Kidney glomerular epithelial cell (primary cell): ENCODE results near the gene TDP1.

Experiments used
- DNase-seq: peaks from one replicate; lab custom pipeline; 2025; lab: John Stamatoyannopoulos, UW

Gene TDP1

DNA sequence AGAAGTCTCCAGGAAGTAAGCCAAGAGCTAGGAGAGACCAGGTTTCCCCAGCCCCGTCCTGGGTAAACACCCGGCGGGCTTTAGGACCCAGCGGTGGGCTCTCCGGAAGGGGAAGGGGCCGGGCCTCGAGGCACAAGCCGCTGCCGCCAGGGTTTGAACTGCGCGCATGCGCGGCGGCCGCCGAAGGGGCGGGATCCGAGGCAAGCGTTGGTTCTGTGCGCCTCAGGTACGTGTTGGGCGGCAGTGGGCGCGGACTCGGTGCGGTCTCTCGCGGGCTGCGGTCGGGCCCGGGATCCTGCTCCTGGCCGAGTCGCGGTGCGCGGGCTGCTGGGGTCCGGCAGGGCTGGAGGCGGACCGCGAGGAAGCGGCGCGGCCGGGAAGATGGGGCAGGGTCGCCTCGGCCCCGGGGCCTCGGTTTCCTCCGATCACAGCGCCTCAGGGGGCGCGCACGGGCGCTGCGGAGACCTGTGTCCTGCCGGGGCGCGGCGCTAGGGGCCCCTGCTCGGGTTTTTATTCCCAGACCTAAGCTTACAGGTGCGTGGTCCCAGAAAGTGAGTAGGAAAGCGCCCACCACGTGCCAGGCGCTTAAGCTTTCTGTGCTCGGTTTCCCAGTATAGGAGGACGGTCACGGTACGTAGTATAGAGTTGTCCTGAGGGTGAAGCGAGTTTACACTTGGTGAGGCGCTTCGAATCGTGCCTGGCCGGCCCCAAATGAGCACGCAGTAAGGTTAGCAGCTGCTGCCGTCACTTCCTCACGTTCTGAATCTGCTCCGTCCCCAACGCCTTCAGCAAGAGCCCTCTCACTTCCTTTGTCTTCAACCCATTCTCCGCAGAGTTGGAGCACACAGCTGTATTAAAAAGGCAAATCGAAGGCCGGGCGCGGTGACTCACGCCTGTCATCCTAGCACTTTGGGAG is at the start of gene TDP1:
TDP1 (plus strand) TSS at position 183 of the 916 bp plus-strand sequence. CDS start 7,188 bp downstream, outside the sequence.
- DNase-seq: peak; percentile 94

DNA sequence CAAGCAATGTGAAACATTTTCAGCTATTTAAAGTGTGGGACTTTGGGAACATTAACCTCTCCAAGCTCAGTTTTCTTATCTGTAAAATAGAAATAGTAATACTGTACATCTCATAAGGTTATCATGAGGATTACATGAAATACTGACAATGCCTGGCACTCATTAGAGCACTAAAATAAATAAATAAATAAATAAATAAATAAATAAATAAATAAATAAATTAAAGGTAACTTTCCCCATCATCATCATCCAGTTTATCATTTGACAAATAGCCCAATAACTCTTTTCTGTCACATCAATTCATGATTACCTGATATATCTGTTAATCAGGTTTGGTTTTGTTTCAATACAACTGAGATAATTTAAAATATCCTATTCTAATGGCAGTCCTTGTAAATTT is 49.7 kb upstream of the TDP1 start:
- DNase-seq: no peak

DNA sequence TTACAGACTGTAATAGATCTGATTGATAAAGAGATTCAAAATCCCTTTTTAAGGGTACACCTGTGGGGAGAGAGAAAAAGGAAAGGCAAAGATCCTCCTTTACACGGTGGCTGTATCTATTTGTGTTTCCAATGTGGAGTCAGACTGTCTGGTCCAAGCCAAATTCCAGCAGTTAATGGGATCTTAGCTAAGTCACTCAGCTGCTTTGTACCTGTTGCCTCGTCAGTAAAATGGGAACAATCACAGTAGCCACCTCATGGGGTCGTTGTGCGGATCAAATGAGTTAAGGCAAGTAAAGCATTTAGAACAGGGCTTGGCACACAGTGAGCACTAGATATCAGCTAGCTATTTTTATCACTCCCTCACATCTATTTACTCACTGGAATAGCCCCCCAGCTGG is 48.1 kb upstream of the TDP1 start:
- no peak for DNase-seq

DNA sequence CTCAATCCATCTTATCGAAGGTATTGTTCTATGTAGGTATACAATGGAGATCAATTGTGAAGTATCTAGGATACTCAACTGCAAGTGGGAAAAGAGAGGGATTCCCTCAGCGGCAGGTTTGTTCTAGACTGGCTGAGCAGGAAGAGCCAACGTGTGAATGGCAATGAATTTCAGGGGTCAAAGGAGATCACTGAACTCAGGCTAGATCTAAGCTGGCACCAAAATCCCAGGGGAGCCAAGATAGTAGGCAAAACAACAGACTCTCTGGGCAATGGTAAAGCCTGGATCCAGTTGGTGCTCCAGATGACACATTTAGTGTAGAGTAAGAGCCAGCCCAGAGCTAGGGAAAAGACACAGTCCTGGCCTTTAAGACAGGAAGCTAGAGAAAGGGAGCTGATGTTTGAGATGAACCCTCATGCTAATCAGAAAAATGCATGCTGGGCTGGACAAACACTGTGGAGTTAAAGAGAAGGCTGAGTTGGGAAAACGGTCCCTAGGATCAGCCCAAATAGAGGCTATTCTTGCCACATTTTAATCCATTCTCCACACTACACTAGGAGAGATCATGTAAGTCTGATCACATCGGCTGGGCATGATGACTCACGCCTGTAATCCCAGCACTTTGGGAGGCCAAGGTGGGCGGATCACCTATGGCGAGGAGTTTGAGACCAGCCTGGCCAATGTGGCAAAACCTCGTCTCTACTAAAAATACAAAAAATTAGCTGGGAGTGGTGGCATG is 46.8 kb upstream of the TDP1 start:
- no peak for DNase-seq

DNA sequence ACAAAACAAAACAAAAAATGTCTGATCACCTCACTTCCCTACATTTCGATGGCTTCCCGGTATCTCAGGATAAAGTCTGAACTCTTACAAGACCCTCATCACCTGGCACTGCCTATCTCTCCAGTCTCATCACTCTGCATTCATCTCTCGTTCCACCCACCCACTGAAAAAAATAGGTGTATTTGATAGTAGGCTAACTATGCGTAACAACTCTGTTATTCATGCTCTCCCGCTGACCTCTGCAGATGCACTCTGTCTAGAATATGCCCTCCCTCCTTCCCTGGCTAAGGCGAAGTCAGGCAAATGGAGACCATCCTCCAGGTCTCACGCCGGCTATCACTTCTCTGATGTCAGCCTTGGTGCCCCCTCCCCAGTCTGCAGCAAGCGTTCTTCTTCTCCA is 46.1 kb upstream of the TDP1 start:
- DNase-seq: no peak

DNA sequence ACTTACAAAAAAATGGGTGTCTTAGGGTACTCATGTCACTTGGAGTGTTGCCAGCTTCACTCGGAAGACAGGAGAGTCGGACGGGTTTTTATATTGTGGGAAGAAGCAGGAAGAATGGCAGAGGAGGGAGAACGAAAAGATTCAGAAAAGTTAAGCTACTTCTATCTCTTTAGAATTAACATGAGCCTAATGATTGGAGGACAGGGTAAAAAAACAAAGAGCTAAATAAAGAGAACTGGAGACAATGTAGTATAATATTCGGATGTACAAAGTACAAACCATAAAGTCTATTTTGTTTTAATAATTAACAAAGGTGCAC is 45.1 kb upstream of the TDP1 start:
- DNase-seq: no peak

DNA sequence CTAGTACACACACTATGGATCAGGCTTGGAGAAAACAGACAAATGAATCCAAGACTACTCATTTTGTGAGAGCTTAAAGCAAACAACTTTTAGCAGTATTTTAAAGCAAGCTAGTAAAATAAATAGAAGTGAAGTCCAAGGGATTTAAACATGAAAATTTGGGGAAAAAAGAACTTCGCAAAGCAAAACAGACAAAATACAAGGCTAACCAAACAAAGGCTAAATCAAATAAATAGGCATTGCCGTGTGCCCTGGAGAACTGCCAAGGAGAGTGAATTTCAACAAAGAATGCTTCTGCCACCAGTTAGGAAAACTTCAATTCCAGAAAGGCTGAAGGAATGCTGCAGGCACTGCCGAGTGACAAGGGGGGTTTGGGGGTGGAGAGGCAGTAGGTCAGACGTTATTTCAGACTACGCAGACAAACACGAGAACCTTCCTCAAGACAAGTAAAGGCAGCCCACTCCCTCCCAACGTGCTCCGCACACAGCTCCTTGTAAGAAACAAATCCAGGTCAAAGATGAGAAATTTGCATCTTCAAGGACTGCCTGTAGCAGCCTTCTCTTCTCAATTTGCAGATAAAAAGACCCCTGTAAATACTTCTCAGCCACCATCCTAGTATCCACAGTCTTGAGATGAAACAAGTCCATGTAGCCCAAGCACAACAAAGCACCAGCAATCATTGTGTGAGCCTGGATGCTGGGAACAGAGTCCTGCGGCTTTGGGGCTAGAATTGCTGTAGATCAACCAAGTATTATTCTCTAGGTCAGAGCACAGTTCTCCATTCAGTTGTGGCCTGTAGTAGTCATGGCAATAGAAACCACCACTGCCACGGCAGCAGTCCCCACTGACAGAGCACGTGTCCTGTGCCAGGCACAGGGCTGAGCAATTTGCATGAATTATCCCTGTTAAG is 44.5 kb upstream of the TDP1 start:
- DNase-seq: peak; percentile 47

DNA sequence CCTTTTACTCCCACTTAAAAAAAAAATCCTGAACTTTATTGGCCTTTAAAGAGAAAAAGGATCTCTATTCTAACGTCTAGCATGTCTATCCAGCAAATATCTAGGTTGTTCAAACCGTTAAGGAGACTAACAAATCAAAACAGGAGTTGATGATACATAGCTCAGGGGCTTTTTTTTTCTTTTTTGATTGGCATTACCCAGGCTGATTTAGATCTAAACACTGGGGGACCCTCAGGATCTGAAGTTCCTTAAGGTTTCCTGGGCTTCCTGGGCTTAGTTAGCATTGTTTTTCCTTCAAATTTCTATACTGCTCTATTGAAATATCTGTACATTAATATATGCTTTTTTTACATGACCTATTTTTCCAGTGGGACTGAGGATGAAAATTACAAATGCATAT is 43.5 kb upstream of the TDP1 start:
- DNase-seq: no peak

DNA sequence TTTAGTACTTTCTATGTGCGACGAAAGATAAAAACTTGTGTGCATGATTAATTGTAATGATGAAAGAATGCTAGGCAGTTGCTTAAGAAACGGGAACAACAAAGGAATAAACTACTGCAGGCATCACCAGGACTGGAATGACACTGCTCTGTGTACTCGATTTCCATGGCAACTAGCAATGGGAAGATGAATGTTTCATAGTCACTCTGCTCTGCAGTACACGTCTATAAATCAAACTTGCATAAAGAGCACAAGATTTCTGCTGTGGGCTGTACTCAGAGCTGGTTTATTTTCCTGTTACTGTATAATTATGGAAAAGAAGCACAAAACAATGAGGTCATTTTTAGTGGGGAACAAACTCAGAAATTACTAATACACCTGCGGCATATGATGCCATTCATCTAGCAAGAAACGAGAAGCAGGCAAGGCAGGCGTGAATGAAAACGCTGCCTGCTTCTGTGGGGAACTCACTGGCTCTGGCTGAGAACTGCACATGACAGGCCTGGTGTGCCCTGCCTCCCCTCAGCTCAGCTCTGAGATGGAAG is 43.0 kb upstream of the TDP1 start:
- DNase-seq: peak; percentile 95

DNA sequence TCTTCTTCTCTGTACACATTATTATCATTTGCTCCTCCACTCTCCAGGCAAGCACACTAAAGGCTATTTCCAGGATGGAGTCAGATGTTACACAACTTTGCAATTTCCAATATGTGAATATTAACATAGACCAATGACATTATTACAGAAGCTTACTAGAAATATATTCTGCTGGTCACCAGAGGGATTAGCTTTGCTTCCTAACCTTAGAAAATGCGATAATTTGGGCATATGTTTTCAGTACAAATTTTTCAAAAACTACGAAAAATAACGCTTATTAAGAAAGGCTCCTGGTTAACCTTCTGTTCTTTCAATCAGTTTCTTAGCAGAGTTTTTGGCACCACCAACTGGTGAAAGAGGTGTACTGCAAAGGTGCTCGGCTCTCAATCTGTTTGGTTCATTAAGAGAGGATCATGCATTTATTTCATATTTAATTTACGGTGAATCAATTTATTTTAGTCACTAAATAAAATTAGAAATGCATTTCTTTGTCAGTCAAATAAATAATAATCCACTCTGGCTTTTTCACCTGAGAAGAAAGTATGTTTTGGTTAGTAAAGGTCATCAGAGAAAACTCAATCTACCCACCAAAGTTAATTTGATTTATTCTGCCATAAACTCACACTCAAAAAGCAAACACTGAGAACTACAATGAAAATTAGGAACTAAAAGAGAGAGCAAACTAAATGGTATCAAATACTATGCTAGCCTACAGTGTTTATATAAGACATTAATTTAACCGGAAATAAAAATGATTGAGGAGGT is 40.4 kb upstream of the TDP1 start:
- DNase-seq: peak; percentile 73

DNA sequence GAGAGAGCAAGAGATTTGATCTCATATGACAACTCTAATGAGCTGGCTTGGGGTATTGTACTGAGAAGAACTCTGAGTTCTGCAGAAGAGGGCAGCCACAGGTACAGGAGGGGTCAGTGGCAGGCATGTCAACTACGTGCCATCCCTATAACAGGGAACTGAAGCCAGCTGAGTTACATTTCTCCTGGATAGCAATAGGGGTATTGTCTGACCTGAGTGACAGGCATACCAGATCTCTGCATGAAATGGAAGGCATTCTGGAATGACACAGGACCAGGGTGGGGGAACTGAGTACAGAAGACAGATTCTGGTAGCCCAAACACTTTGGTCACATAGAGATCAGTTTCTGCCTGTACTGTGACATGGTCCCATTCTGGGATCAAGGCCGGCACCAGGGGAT is 37.0 kb upstream of the TDP1 start:
- DNase-seq: no peak

DNA sequence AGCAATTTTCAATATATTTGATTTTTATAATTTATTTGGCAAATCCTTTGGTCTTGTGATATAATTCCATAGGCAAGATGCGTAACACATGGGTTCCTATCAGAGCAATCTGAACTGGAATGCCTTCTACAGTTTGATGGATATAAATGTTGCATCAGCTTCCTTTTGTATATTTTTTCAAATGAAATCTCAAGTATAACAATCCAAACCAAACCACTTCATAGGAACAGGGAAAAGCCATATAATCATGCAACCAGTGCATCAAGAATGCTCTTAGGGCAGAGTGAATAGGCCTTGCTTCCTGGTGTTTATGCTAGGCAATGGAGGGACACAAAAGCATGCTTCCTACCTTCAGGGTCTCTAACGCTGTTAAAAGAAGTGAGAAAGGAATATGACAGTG is 35.7 kb upstream of the TDP1 start:
- DNase-seq: no peak

DNA sequence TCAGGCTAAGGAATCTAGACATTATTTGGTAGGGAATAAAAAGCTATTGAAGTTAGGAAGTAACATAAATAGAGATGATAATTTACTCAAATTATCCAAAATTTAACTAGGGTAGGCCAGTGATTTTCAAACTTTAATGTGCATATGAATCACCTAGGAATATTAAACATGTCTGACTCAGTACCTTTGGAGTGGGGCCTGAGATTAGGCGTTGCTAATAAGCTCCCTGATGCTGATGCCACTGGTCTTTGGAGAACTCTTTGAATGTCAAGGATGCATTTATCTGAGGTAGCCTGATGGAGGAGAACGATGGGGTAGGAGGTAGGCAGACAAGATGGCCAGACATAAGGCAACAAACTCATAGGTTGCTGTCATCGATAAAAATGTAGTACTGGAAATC is 34.4 kb upstream of the TDP1 start:
- DNase-seq: no peak

DNA sequence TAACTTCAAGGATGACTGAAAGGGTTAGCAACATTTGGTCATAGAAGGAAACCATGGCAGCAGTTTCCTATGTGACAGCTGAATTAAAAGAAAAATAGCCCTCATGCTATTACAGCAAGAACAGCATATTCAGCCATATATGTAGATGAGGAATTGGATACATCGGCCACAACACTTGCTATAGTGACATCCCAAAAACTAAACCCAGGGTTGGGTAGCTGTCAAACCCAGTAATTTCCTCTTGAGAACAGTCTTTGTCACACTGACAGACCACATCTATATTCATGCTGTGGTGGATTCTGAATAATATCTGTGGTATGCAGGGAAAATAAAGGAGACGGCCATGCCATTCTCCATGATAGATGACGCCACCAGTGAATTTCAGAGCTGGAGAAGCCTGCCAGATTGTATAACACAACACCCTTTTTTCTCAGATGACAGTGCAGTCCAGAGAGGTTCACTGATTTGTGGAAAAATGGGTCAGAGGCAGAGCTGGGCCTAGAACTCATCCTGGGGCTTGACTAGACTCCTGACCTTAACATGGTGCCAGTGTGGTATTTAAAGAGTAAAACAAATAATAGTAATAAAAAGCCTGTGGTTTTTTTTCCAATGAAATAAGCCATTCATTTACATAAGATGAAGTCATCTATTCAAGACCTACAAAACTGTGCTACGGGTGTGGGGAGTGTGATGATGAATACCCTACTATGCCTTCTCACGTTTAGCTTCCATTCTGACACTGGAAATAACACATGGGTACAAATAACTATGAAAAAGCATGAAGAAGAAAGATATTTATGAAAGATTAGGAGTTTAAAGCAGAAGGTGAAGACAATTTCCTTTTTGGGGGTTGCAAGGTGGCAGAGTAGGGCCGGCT is 33.5 kb upstream of the TDP1 start:
- DNase-seq: peak; percentile 69

DNA sequence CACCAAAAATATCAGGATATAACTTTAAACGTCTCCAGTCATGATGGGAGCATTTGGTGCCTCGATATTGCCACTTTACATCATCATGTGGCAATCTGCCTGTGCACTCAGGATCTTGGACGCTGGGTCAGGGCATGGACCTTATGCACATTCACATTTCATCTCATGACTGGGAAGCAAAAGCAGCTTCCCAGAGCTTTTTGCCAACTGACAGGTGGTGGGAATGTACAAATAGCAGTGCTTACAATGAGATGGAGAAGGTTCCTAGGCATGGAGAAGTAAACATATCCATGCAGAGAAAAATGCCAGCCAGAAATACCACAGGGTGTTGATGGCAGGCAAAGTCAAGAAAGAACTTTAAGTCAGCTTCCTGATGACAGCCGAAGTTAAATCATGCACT is 31.5 kb upstream of the TDP1 start:
- no peak for DNase-seq

DNA sequence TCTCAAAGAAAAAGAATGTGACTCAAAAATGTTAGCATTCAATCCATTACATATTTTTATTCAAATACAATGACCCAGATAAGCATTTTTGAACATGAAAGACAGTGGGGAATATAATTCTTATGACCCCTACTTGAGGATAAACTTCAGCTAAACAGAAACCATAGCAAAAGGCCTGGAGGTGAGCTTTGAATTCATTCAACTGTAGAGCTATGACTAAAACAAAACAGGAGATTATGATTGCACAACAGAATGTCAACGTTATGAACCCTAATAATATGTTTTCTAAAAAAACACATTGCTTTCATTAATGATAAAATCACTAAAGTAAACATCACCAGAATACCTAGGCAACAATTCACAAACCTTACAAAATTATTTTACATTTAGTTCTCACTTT is 29.0 kb upstream of the TDP1 start:
- DNase-seq: peak; percentile 89

DNA sequence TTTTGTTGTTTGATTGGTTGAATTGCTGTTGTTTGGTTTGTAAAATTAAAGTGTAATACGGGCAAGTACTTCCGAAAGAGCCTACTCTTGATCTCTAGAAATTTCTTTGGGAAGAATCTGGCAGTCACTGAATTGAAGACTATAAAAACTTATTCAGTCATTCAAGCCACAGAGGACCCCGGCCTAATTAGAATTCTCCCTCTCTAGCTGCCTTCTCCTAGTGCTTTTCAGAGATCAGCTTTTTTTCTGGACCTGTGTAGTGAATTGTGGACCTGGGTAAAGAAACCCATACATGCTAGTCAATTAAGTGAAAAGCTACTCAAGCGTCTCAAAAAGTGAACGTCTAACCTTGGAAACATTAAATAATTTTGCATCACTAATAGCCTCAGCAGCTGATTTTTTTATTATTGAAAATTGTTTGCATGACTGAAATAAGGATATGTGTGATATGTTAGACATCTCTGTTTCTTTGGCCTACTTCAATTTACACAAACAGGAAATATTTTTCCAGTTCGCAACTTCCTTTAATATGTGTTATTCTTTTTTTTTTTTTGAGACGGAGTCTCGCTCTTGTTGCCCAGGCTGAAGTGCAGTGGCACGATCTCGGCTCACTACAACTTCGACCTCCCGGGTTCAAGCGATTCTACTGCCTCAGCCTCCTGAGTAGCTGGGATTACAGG is 28.4 kb upstream of the TDP1 start:
- peak; percentile 9 for DNase-seq

DNA sequence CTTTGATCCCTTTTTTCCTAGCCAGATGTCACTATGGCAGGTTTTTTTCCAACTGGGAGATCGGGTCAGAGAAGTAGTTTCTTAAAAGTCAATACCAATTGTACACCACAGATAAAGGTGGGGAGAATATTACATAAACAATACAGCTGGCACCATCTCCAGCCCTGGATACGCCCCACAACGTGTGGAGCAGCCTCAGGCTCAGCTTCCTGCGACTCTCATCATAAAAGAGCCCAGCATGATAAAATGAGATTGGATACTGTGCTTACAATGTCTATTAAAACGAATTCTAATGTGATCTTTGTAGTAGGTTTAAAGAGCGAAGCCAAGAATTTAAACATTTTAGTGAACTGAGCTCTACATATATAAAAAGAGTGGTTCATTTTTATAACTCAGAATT is 22.7 kb upstream of the TDP1 start:
- DNase-seq: no peak

DNA sequence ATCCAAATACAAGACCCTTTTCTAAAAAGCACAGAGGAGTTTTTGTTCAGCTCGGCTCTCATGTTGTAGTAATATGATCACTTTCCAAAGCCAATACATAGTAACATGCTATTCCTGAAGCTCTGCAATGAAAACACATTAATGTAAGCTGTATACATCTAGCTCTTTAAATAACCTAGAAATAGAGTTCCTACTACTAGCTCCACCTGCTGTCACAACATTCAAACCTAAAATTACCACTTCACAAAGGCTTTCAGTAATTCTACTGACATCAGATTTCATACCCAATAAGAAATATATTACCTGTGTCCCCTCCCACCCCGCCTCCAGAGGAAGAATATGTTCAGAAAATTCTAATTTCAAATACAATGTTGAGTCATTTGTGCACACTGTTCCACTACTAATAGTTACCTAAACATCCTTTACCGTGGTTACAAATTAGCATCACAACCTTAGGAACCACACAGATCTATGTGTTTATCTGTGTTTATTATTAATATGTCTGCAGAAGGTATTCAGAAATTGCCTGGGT is 19.0 kb upstream of the TDP1 start:
- DNase-seq: no peak
